Measurements from ENCODE around the gene BEST1. TPM values are rescaled to one million over a fixed set of nuclear protein-coding genes. Genes with fewer than 3 reads are reported as not detected.

BEST1 gene
- total and polyA plus RNA-seq, 2 donors (not counting 3 experiments of a cell fraction or from before 2014, with no cell fraction given): 0.04 TPM; not detected in 1

GRCh38 chr11:61921446-61921845 is 28.7 kb upstream of the BEST1 start:
- H3K27ac ChIP-seq (ENCODE audit: insufficient read depth, low read depth, low read length): no peak overlapping the region
- TF ChIP-seq, protein P1, sequence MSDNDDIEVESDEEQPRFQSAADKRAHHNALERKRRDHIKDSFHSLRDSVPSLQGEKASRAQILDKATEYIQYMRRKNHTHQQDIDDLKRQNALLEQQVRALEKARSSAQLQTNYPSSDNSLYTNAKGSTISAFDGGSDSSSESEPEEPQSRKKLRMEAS (IDR thresholded peaks at IDR 0.05; ENCODE audit: insufficient read depth, insufficient read length): no peak
- TF ChIP-seq CTCF (IDR thresholded peaks at IDR 0.05; ENCODE audit: extremely low read depth in 1 of 2, insufficient read depth in 1 of 2, low read depth in 1 of 2, low read length in 2 of 2) (no peak), GATA2 (IDR thresholded peaks at IDR 0.05; ENCODE audit: insufficient read depth, insufficient read length, low read depth, low read length) (no peak), JUN (IDR thresholded peaks at IDR 0.05; ENCODE audit: borderline replicate concordance, insufficient read depth, insufficient read length, low read depth) (no peak), POLR2AphosphoS5 (IDR thresholded peaks at IDR 0.05; ENCODE audit: insufficient read depth, low read depth, low read length) (no peak), MYC (IDR thresholded peaks at IDR 0.05; ENCODE audit: low read depth, low read length) (no peak), POLR2A (IDR thresholded peaks at IDR 0.05; ENCODE audit: low read depth, low read length) (no peak)
- no peaks in the 10 kb centered on the region for H3K4me1 ChIP-seq (ENCODE audit: control insufficient read depth, extremely low read depth, insufficient read depth, low read length)
- no peak overlapping the region for H3K9ac ChIP-seq (replicated peaks; ENCODE audit: extremely low read depth, insufficient read depth, low read length)
- no peak for DNase-seq (ENCODE audit: low read depth, low spot score)
- H3K4me2 ChIP-seq (ENCODE audit: insufficient read depth, low read length): no peak overlapping the region
- H3K36me3 ChIP-seq (ENCODE audit: control insufficient read depth in 2 of 2, extremely low read depth in 1 of 2, insufficient read depth in 2 of 2, low read length in 2 of 2): no peaks in the 10 kb centered on the region
- no peaks in the 10 kb centered on the region for H4K20me1 ChIP-seq (replicated peaks; ENCODE audit: control insufficient read depth, extremely low read depth, insufficient read depth, low read length)
- peaks cover 12 to 30% of the 10 kb centered on the region in 2 experiments for H3K27me3 ChIP-seq (ENCODE audit: control insufficient read depth in 2 of 2, insufficient read depth in 2 of 2, low read length in 2 of 2)
- ChIA-PET POLR2A (no interaction called here), CTCF (interaction anchor here (1.0 to 1.2 kb wide), 2 partner anchors 8 to 26 kb away, joined by 3 to 4 read pairs; no protein-coding TSS in a partner anchor)
- no peaks in the 10 kb centered on the region for H3K9me3 ChIP-seq (replicated peaks; ENCODE audit: control insufficient read depth, insufficient read depth, low read length)
- no peak for FAIRE-seq
- dilution Hi-C loops (cut with MboI; ENCODE audit: extremely low pct_ligation_motif_present, low sequenced_read_pairs) (loop anchor here (10.0 kb wide), 1 partner anchor 183 kb away; no protein-coding TSS in a partner anchor), intact Hi-C loops (cut with micrococcal nuclease) (no loop called here)
- no peaks in the 10 kb centered on the region for H3K79me2 ChIP-seq (ENCODE audit: control insufficient read depth, insufficient read depth, low read length)
- no peak overlapping the region for H2AFZ ChIP-seq (ENCODE audit: low read depth, low read length)
- no peaks in the 10 kb centered on the region for H3K9me1 ChIP-seq (replicated peaks; ENCODE audit: control insufficient read depth, extremely low read depth, insufficient read depth, low read length)
- BruUV-seq (replicated peaks): no TSS peak
- H3K4me3 ChIP-seq (replicated peaks in 1 of 3; ENCODE audit: insufficient read depth in 1 of 3, low read depth in 1 of 3, low read length in 3 of 3): no peak overlapping the region
